Panc1 (cell line): Measurements from ENCODE around the gene SLC25A15. TPM values are rescaled to one million over a fixed set of nuclear protein-coding genes. Genes with fewer than 3 reads are reported as not detected.

Source experiments
- ATAC-seq: fragments of 200-7000 bp; cut with Tn5 transposase; 2 replicates; pipeline ENCODE4 v1.9.1; 2020; ENCODE audit warnings: mild to moderate bottlenecking, moderate library complexity
- BruUV-seq: library from RNA; stranded (reverse); fragments of 400-500 nt; replicated peaks from 2 replicates; lab custom pipeline; 2021; lab: Mats Ljungman, UMichigan
- CTCF ChIA-PET: fragments of 300-600 bp; sonication (Branson Sonifier 250); formaldehyde crosslinking; loops from one replicate; lab custom pipeline; 2022; ENCODE audit warnings: antibody characterized with exemption; lab: Charles Lee
- POLR2A ChIA-PET: fragments of 300-600 bp; sonication (Branson Sonifier 250); formaldehyde crosslinking; loops from one replicate; lab custom pipeline; 2022; ENCODE audit warnings: antibody characterized with exemption; lab: Charles Lee
- DNase-seq: peaks from one replicate; pipeline ENCODE4 v3.0.0-alpha.2; 2010; ENCODE audit warnings: low read depth, low spot score
- H3K27ac ChIP-seq: 2 replicates; pipeline ENCODE4 v1.5.1; 2011; ENCODE audit warnings: mild to moderate bottlenecking, low read length, inconsistent platforms
- H3K27me3 ChIP-seq: fragments of 200-500 bp; sonication (Bioruptor generic); 2 replicates; pipeline ENCODE4 v1.6.0; 2014; ENCODE audit warnings: low read length, inconsistent platforms; ENCODE audit not compliant: control insufficient read depth, insufficient read depth
- H3K36me3 ChIP-seq: fragments of 200-500 bp; sonication (Bioruptor generic); 2 replicates; pipeline ENCODE4 v1.5.1; 2014; ENCODE audit warnings: inconsistent platforms, mild to moderate bottlenecking, low read length, moderate library complexity; ENCODE audit not compliant: control insufficient read depth, insufficient read depth
- H3K4me1 ChIP-seq: 2 replicates; pipeline ENCODE4 v1.5.1; 2011; ENCODE audit warnings: inconsistent platforms, mild to moderate bottlenecking, low read length, moderate library complexity; ENCODE audit not compliant: control insufficient read depth, insufficient read depth
- H3K4me3 ChIP-seq, 2 experiments: 2 replicates each; pipeline ENCODE4 v1.5.1; 2011 to 2012; ENCODE audit warnings: low read depth in 2 of 2, low read length in 2 of 2, mild to moderate bottlenecking in 2 of 2, inconsistent platforms in 1 of 2, moderate library complexity in 1 of 2
- H3K9me3 ChIP-seq: fragments of 200-500 bp; sonication (Bioruptor generic); 2 replicates; pipeline ENCODE4 v1.5.1; 2014; ENCODE audit warnings: low read depth, mild to moderate bottlenecking, inconsistent platforms, low read length, moderate library complexity; ENCODE audit not compliant: control insufficient read depth, insufficient read depth
- CTCF ChIP-seq: fragments of 450-650 bp; IDR thresholded peaks from 2 replicates; pipeline ENCODE4 v1.5.1; 2017; ENCODE audit warnings: mild to moderate bottlenecking
- POLR2AphosphoS5 ChIP-seq: IDR thresholded peaks from 2 replicates; pipeline ENCODE4 v1.6.1; 2012; ENCODE audit warnings: mild to moderate bottlenecking, low read depth, low read length, moderate library complexity
- REST ChIP-seq, 2 experiments: IDR thresholded peaks; 2 replicates each; pipeline ENCODE4 v1.6.1; 2011 to 2012; ENCODE audit warnings: low read depth in 2 of 2, control low read depth in 1 of 2, low read length in 1 of 2, mild to moderate bottlenecking in 1 of 2, moderate library complexity in 1 of 2; ENCODE audit not compliant: insufficient read depth in 1 of 2
- SIN3A ChIP-seq: IDR thresholded peaks from 2 replicates; pipeline ENCODE4 v1.6.1; 2012; ENCODE audit warnings: low read depth, mild to moderate bottlenecking, low read length, moderate library complexity, borderline replicate concordance; ENCODE audit not compliant: insufficient read depth
- TCF7L2 ChIP-seq: IDR thresholded peaks from 2 replicates; pipeline ENCODE4 v1.6.1; 2011; ENCODE audit warnings: mild to moderate bottlenecking, low read depth, low read length, inconsistent platforms
- in situ Hi-C: cut with HindIII; loops from 2 replicates; pipeline ENCODE4 v1.10.0; 2016; ENCODE audit warnings: low sequenced_read_pairs, low pct_unique_long_range_greater_than_20kb
- intact Hi-C: fragments of 100-400 bp; cut with micrococcal nuclease; formaldehyde crosslinking; loops from one replicate; pipeline ENCODE4 v1.10.0; 2022; ENCODE audit not compliant: unreplicated experiment
- total RNA-seq: library from RNA; stranded (reverse); gene quantifications from one replicate; pipeline ENCODE4 v1.2.1, GENCODE V29; 2021; ENCODE audit not compliant: unreplicated experiment

The SLC25A15 gene
- total RNA-seq, 1 experiment from 2014 or later: 16.4 TPM

GRCh38 chr13:40764587-40765403 is 24.6 kb upstream of the SLC25A15 start:
- H3K4me3 ChIP-seq: no peak overlapping the region
- no peaks in the 10 kb centered on the region for H3K36me3 ChIP-seq
- ATAC-seq: no peak
- no TSS peak for BruUV-seq
- no peak overlapping the region for H3K27ac ChIP-seq
- CTCF ChIA-PET: no interaction called here
- POLR2A ChIA-PET: no interaction called here
- H3K9me3 ChIP-seq: no peaks in the 10 kb centered on the region
- intact Hi-C loops: no loop called here
- DNase-seq: no peak
- no peaks in the 10 kb centered on the region for H3K27me3 ChIP-seq
- H3K4me1 ChIP-seq: no peaks in the 10 kb centered on the region
- in situ Hi-C loops: no loop called here
- TF ChIP-seq TCF7L2: no peak
- TF ChIP-seq POLR2AphosphoS5: no peak
- no peak for TF ChIP-seq SIN3A
- no peak for TF ChIP-seq CTCF
- TF ChIP-seq REST (IDR thresholded peaks at IDR 0.05; ENCODE audit: insufficient read depth in 1 of 2, low read depth in 2 of 2, low read length in 1 of 2): no peak

- Histone ChIP-seq H3K9me3 (no peaks in the 10 kb centered on the region), H3K27ac (no peak overlapping the region), H3K27me3 (no peaks in the 10 kb centered on the region), H3K4me3 (no peak overlapping the region), H3K4me1 (peaks cover 3% of the 10 kb centered on the region; the same call in 1 of the 2 replicates), H3K36me3 (peaks cover 3% of the 10 kb centered on the region; the same call in 1 of the 2 replicates)
- DNase-seq (no peak), ATAC-seq (no peak)
- CTCF ChIA-PET: no interaction called here
- intact Hi-C loops: no loop called here
- TF ChIP-seq REST (IDR thresholded peaks at IDR 0.05; ENCODE audit: insufficient read depth in 1 of 2, low read depth in 2 of 2, low read length in 1 of 2) (no peak), TCF7L2 (no peak), CTCF (no peak), SIN3A (no peak), POLR2AphosphoS5 (no peak)
- POLR2A ChIA-PET: no interaction called here
- no TSS peak for BruUV-seq
- in situ Hi-C loops: no loop called here
Measured at GRCh38 chr13:40765602-40766001, 23.8 kb upstream of the SLC25A15 start.
